ENCODE data around the gene CFD.

DNA sequence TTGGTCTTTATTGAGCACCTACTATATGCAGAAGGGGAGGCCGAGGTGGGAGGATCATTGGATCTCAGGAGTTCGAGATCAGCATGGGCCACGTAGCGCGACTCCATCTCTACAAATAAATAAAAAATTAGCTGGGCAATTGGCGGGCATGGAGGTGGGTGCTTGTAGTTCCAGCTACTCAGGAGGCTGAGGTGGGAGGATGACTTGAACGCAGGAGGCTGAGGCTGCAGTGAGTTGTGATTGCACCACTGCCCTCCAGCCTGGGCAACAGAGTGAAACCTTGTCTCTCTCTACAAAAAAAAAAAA lies 3.8 kb downstream of the CFD start:
- TF ChIP-seq, protein P1, sequence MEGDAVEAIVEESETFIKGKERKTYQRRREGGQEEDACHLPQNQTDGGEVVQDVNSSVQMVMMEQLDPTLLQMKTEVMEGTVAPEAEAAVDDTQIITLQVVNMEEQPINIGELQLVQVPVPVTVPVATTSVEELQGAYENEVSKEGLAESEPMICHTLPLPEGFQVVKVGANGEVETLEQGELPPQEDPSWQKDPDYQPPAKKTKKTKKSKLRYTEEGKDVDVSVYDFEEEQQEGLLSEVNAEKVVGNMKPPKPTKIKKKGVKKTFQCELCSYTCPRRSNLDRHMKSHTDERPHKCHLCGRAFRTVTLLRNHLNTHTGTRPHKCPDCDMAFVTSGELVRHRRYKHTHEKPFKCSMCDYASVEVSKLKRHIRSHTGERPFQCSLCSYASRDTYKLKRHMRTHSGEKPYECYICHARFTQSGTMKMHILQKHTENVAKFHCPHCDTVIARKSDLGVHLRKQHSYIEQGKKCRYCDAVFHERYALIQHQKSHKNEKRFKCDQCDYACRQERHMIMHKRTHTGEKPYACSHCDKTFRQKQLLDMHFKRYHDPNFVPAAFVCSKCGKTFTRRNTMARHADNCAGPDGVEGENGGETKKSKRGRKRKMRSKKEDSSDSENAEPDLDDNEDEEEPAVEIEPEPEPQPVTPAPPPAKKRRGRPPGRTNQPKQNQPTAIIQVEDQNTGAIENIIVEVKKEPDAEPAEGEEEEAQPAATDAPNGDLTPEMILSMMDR (IDR thresholded peaks at IDR 0.05), result no peak
- TF ChIP-seq POLR2A (IDR thresholded peaks at IDR 0.05), result no peak

All from heart left ventricle (tissue), 13 donors.